ENCODE data around the gene ZBTB38.

ZBTB38 gene

DNA sequence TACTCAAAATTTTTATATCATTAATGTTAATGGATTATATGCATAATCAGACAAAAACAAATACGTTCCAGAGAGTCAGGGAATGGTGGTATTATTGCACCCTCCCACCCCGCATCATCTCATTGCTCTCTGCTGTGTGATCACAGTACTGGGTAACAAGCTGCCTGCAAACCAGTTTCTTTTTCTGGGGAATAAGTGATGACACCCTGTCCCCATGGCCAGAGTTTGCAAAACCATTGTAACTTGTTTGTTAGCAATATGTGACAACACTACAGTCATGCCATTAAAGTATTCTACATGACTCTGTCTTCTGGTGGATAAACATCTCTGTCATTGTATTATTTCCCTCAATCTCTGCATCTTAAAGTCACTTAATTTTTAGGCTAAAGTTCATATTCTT is 39.5 kb downstream of the ZBTB38 start:
- no peak for DNase-seq

DNA sequence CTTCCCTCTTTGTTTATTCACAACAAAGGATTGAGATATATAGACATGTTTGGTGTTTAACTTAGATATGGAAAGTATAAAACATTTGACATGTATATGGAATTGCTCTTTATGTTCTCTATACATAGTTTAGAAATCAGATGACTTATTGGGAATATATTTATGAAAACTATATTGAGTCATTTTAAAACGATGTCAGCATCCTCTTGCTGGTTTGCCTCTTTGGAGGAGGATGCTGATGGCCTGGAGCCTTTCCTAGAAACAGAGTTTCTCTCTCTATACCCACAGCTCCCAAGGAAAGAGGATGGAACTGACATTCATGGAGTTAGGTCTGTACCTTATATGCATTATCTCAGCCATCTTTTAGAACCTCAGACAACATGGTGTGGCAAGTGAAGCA is 40.3 kb downstream of the ZBTB38 start:
- no peak for DNase-seq

DNA sequence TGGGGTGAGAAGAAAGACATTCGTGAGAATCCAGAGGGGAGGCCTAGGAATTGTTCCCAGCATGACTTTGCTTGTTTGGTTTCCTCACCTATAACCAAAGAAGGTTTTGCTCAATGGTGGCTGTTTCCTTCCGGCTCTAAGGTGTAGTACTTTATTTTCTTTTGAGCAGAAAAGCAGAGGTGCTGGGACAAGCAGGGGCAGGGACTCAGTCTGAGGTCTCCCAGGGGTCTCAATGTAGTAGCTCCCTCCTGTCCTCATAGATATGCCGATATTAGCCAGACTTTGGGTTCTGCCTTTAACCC is 41.6 kb downstream of the ZBTB38 start:
- no peak for DNase-seq

DNA sequence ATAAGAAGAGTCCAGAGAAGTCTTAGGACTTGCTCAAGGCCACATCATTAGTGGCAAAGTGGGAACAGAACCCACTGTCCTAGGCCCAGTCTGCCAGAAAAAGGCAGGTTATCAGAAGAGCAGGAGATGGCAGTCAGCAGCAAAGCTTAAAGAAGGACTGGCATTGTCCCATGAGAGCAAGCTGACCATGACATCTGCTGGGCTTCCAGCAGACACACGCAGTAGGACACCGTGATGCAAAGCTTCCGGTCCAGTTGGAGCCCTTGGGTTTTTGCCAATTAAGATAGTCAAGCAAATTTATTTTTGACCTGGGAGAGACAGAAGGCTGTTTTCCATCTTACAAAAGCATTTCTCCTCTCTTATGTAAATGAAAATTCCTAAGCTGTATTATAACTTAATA is 42.1 kb downstream of the ZBTB38 start:
- no peak for DNase-seq

DNA sequence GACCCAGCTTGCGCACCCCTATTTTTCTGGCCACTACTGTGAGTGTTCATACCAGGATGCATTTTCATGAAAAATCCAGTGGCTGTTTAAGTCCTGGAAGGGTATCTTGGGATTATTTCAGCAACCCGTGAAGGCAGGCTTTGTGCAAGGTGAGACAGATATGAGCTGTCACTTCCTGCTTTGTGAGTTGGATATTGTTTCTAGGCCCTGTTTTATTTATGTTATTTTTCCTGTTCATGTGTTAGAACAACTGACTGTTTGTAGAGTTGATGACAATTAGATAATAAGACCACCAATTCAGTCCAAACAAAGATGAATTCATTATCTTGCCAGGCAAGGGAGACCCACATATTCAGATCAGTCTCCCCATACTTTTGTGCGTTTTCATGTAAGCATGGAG is 42.5 kb downstream of the ZBTB38 start:
- no peak for DNase-seq

DNA sequence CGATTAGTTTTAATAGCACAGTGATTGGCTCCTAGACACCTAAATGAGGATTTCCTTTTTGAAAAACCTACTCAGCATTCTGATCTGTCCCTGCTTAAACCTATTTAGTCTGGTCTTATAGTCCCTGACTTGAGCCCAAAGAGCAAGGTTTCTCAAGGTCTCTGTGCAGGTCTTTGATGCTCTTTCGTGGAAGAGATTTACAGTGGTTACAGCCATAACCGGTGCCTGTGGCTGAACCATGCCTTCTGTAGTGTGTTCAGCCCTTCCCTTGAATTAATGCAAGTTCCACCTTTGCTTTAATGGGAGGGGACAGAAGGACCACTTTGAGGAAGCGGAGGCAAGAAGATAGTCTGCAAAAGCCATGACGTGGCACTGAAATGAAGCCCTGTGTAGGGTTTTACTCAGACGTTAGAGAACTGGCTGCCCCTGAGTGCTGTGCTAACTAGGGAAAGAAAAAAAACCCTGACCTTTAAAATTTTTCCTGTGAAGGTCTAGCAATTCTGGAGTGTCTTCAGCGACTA is 43.0 kb downstream of the ZBTB38 start:
- DNase-seq, result no peak

DNA sequence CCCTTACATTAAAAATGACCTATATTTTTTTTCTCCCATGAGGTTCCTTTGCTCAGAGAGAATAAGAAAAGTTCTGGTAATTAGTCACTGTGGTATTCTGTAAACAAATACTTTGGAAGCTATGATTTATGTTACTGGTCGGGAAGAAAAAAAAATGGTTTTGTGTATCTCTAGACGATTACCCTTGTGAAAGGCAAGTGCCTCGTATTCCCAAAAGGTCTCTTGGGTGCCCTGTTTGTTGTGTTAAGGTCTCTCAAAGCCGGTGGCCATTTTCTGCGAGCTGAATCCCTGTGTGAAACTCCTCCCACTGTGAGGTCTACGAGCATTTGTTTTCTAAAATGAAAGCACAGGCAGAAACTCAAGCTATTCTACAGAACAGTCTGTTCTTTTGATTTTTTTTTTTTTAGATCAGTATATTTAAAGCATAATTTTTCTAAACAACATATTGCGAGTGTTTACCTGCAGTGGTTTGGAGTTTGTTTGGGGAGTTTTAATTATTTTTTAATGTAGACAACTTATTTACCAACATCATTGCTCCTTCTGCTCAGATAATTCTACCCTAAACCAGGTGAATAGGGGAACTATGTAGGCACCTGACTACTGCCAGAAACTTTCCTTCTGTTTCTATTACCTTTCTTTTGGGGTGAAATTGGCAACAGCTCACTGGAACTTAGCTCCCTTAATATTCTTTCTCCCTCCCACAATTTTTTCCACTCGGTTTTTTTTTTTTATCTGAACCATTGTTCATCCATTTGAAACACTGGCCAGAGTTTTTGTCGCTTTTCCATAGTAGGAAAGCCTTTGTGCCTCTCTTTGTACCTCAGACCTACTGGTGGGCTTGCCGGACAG is 44.0 kb downstream of the ZBTB38 start:
- no peak for DNase-seq

DNA sequence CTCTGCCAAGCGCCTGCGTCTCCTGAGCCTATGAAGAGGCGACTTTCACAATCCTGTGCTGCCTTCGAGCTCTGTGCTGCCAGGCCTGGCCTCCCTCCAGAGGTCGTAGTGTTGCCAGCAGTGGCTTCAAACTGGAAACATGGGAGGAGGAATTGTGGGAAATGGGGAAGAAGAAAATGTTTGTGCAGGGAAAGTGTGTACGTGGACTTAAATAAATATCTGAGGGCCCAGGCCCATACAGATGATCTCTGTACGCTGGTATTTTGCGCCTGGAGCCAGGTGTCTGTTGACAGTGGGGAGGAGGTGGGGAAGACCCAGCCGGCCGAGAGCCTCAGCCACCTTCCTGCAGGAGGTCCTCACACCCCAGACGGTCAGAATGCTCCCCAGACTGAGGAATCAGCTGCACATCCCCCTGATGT is 44.6 kb downstream of the ZBTB38 start:
- no peak for DNase-seq

DNA sequence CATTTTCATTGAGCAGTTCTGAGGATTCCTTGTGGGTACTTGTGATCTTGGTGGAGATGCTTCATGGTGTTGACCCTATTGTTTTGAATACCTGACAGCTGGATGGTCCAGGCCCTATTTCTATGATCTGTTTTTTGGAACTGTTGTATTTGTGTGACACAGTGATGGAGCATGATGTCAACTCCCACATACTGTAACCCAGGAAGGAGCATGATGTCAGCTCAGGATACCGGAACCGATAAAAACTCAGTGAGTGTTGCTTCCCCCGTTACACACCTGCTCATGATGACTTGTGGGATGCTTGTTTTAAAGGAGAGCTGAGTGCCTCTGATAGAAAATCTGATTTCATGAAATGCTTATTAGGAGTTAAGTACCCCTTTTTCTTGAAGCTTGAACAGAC is 45.1 kb downstream of the ZBTB38 start:
- no peak for DNase-seq

DNA sequence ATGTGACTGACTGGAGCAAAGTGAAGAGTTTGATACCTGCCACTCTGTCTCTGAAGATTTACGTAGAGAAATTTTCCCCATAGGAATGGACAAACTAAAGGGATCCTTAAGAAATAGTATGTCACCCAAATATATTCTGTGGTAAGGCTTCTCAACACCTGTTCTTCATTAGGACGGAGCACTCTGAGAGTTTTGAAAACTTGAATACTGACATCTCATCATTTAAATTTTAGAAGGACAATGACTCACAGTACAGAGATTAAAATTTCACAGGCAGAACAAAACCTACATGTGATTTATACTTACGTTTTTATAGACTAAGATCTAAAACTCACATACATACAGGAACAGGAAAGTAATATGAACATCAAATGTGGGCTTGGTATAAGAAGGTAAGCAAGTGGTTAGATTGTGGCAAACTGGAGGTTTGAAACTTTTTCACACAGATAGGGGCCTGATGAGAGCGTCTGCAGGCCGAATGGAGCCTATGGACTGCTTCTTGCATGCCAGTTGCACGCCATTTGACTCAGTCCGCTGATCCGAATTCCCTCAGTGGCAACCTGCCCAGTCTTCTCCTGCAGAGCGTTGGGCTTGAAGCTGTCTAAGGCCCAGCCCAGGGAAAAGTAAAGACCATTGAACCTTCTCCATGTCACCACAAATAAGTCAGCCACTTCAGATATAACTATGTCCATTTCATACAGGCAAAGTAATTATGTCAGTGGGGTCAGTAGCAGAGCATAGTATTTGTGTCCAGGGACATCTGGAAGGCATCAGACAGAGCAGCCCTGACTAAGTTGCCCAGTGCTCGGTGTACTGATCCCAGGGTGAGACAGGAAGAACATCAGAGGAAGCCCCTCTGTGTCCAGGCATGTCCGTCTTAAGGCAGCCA is 45.7 kb downstream of the ZBTB38 start:
- no peak for DNase-seq

DNA sequence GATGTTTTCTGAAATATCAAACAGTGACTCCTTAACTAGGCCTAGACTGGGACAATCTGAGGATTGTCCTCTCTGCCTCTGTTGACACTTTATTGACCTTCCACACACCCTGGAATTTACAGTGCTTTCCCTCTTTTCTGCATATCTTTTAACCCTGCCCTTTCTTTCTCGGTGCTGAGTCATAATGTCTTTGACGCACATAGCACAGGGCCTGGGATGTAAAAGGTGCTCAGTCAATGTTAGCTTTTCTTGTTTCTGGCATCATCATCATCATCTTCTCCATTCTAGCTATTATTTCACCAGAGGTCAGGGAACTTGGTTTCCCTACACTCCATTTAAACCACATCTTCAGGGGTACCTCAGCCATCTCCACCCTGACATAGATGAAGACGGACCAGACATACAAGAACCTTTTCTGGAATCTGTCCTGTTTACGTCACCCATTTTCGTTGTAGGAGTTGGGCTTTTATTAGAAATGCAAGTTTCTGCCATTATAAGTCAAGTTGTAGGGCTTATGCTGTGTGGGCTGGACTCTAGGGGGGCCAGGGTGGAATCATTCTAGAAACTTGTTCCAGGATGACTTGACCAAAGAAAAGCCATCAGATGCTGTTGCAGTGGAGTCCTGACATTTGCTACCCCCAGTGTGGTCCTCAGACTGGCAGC is 46.6 kb downstream of the ZBTB38 start:
- DNase-seq, result no peak

DNA sequence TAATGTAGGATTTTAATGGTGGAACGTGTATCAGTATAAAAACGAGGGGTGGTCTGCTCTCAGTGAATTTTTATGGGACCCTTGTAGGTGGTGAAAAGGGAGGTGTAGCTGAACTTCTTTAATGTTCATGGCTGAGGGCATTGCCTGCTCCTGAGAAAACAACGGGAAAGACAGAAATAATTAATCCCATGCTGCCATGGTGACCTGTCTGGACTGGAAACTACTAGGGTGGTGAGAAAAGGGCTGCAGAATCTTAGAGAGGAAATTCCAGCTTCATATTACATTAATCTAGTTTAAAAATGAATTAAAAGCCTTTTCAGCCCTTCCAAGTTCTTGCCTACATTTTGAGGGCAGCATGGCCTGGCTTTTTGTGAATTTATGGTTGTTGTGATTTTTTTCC is 47.6 kb downstream of the ZBTB38 start:
- DNase-seq, result no peak

Measured in NCI-H1694 (cell line).